ENCODE data around the gene TBC1D22A.

The TBC1D22A gene

DNA sequence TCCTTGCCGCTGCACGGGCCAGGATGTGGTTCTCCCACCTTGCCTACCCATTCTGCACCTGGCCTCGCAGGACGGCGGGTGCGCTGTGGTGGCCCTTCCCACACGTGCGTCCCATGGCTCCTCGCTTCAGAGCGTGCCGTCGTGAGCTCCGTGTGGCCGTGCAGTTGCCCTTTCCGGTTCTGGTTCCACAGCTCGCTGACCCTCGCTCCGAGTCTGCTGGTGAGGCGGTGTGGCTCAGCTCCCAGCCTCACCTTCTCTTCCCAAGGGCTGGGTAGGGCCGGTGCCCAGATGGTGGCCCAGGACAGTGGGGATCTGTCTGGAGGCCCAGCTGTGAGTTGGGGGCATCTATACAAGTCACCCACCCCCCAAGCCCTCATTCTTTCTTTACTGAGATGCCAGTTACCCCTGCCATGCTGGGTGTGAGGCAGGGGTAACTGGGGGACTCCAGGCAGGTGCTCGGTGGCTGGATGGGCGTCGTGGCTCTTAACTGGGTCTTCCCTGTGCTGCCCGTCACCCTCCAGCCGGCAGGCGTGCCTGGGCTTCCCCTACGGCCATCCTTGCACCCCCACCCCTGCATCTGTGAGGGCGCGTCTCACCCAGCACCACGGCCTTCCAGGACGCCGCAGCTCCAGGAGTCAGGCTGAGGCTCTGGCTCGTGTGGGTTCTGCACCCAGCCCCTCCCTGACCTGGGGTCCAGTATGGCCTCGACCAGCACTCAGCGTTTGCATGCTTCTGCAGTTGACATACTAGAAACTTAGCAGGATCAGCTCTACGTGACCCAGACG lies 395.2 kb downstream of the TBC1D22A start:
- peaks cover 12% of the 10 kb centered on the region for H3K36me3 Mint-ChIP-seq
- DNase-seq (ENCODE audit: low spot score in 2 of 2) (no peak), ATAC-seq (ENCODE audit: low read depth) (no peak)
- no peak overlapping the region for H3K27ac Mint-ChIP-seq
- no peaks in the 10 kb centered on the region for H3K27me3 Mint-ChIP-seq
- H3K4me1 Mint-ChIP-seq = no peaks in the 10 kb centered on the region
- no peak overlapping the region for H3K4me3 Mint-ChIP-seq
- H3K9me3 Mint-ChIP-seq = no peaks in the 10 kb centered on the region

DNA sequence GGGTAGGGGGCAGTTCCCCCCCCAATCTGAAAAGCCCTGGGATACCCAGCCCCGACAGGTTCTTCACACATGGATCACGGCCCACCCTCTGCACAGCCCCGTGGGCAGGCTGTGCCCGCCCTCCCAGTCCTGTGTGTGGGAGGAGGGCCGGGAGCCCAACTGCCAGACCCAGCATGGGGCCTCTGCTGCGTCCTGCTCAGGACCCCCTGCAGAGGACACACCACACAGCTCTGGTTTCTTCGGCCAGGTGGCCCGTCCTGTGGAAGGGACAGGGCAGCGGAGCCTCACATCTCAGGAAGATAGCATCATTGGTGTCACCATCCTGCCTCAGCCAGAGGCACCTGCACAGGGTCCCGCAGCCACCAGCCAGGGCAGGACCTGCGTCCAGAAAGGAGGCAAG lies 396.0 kb downstream of the TBC1D22A start:
- H3K4me3 Mint-ChIP-seq = no peak overlapping the region
- no peaks in the 10 kb centered on the region for H3K9me3 Mint-ChIP-seq
- no peaks in the 10 kb centered on the region for H3K4me1 Mint-ChIP-seq
- H3K36me3 Mint-ChIP-seq = peaks cover 13% of the 10 kb centered on the region
- no peak overlapping the region for H3K27ac Mint-ChIP-seq
- H3K27me3 Mint-ChIP-seq = no peaks in the 10 kb centered on the region
- no peak for ATAC-seq (ENCODE audit: low read depth)
- DNase-seq (ENCODE audit: low spot score in 2 of 2) = no peak

- no peak for ATAC-seq (ENCODE audit: low read depth)
- H3K27ac Mint-ChIP-seq = no peak overlapping the region
- no peaks in the 10 kb centered on the region for H3K27me3 Mint-ChIP-seq
- no peaks in the 10 kb centered on the region for H3K4me1 Mint-ChIP-seq
- H3K4me3 Mint-ChIP-seq = no peak overlapping the region
- H3K36me3 Mint-ChIP-seq = peaks cover 13% of the 10 kb centered on the region
- DNase-seq (ENCODE audit: low spot score in 2 of 2) = no peak
- H3K9me3 Mint-ChIP-seq = no peaks in the 10 kb centered on the region
Observed at GRCh38 chr22:47159592-47159991, 397.1 kb downstream of the TBC1D22A start.

DNA sequence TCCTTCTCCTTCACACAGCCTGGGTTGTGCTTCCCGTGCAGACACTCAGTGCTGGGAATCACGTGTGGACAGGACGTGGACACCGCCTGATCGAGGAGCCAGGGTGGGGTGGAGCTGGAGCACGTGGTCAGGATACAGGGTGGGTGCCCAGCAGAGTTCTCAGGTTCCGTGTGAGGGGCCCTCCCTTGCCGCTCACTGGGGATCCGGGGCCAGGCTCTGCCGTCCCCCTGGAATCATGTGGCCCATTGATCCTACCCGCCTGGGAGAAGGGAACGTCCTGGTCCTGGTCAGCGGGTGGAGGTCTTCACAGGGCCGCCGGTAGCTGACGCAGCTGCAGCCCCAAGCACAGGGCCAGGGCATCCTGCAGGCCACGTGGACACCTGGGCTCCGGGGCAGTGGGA lies 397.7 kb downstream of the TBC1D22A start:
- Mint-ChIP-seq H3K27ac (no peak overlapping the region), H3K9me3 (no peaks in the 10 kb centered on the region), H3K36me3 (peaks cover 13% of the 10 kb centered on the region), H3K27me3 (no peaks in the 10 kb centered on the region), H3K4me1 (no peaks in the 10 kb centered on the region), H3K4me3 (no peak overlapping the region)
- DNase-seq (ENCODE audit: low spot score in 2 of 2) (no peak), ATAC-seq (ENCODE audit: low read depth) (no peak)

DNA sequence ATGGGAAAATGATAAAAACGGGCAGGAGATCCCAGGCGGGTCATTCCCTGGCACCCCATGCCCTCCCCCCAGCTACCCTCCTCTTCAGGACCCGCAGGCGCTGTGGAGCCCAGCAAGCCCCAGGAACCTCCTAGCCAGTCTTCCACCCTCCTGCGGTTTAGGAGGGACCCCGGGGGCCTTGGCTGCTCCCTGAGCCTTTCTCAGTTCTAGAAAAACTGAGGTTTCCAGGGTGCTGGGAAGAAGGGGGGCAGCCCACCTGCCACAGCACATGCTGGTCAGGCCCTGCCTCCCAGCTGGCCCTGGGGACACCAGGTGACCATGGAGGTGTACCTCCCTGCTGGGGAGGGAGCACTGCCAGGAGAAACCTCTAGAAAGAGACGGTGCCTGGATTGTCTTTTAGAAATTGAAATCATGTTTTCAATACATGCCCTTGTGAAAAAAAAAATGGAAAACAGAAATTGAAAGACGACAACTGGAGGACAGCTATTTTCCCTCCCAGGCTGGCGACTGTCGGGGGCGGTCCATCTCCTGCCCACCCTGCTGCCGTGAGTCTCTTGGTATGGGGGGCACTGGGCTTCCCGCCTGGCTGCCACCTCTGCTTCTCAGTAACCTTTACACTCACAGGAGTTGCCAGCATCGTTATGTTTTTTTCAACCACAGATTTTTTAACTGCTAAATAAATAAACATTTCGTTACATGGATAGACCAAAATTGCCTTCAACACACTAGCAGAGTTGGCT lies 398.5 kb downstream of the TBC1D22A start:
- ATAC-seq (ENCODE audit: low read depth) = no peak
- H3K4me1 Mint-ChIP-seq = no peaks in the 10 kb centered on the region

GRCh38 chr22:47161631-47162030 lies 399.2 kb downstream of the TBC1D22A start:
- Mint-ChIP-seq H3K9me3 (no peaks in the 10 kb centered on the region), H3K4me3 (no peak overlapping the region), H3K4me1 (no peaks in the 10 kb centered on the region), H3K36me3 (peaks cover 17% of the 10 kb centered on the region), H3K27ac (no peak overlapping the region), H3K27me3 (no peaks in the 10 kb centered on the region)
- ATAC-seq (ENCODE audit: low read depth) (no peak), DNase-seq (ENCODE audit: low spot score in 2 of 2) (no peak)

More for the DNA sequence above, 398.5 kb downstream of the TBC1D22A start:
- Mint-ChIP-seq H3K36me3 (peaks cover 14% of the 10 kb centered on the region), H3K27ac (no peak overlapping the region), H3K9me3 (no peaks in the 10 kb centered on the region), H3K4me3 (no peak overlapping the region), H3K27me3 (no peaks in the 10 kb centered on the region)
- DNase-seq (ENCODE audit: low spot score in 2 of 2) = no peak

- no peak for DNase-seq (ENCODE audit: low spot score in 2 of 2)
- H3K36me3 Mint-ChIP-seq = peaks cover 21% of the 10 kb centered on the region
Observed at GRCh38 chr22:47162865-47163264, 400.4 kb downstream of the TBC1D22A start.

GRCh38 chr22:47163481-47163855 lies 401.0 kb downstream of the TBC1D22A start:
- Mint-ChIP-seq H3K27ac (no peak overlapping the region), H3K4me3 (no peak overlapping the region)
- ATAC-seq (ENCODE audit: low read depth) = no peak

More at GRCh38 chr22:47162865-47163264, 400.4 kb downstream of the TBC1D22A start:
- Mint-ChIP-seq H3K27me3 (no peaks in the 10 kb centered on the region), H3K4me1 (peaks cover under 1% of the 10 kb centered on the region), H3K4me3 (no peak overlapping the region), H3K27ac (no peak overlapping the region), H3K9me3 (no peaks in the 10 kb centered on the region)
- no peak for ATAC-seq (ENCODE audit: low read depth)

GRCh38 chr22:47163856-47164513 lies 401.5 kb downstream of the TBC1D22A start:
- H3K9me3 Mint-ChIP-seq = no peaks in the 10 kb centered on the region
- H3K27ac Mint-ChIP-seq = no peak overlapping the region
- H3K27me3 Mint-ChIP-seq = no peaks in the 10 kb centered on the region
- no peak for ATAC-seq (ENCODE audit: low read depth)
- peaks cover 3% of the 10 kb centered on the region for H3K4me1 Mint-ChIP-seq
- no peak overlapping the region for H3K4me3 Mint-ChIP-seq
- no peak for DNase-seq (ENCODE audit: low spot score in 2 of 2)
- H3K36me3 Mint-ChIP-seq = peaks cover 21% of the 10 kb centered on the region

More at GRCh38 chr22:47163481-47163855, 401.0 kb downstream of the TBC1D22A start:
- Mint-ChIP-seq H3K9me3 (no peaks in the 10 kb centered on the region), H3K4me1 (peaks cover 3% of the 10 kb centered on the region), H3K36me3 (peaks cover 21% of the 10 kb centered on the region), H3K27me3 (no peaks in the 10 kb centered on the region)
- DNase-seq (ENCODE audit: low spot score in 2 of 2) = no peak

GRCh38 chr22:47164514-47165337 lies 402.3 kb downstream of the TBC1D22A start:
- ATAC-seq (ENCODE audit: low read depth) (no peak), DNase-seq (ENCODE audit: low spot score in 2 of 2) (no peak)
- Mint-ChIP-seq H3K27me3 (no peaks in the 10 kb centered on the region), H3K4me1 (peaks cover 3% of the 10 kb centered on the region), H3K36me3 (peaks cover 21% of the 10 kb centered on the region), H3K9me3 (no peaks in the 10 kb centered on the region), H3K27ac (no peak overlapping the region), H3K4me3 (no peak overlapping the region)

DNA sequence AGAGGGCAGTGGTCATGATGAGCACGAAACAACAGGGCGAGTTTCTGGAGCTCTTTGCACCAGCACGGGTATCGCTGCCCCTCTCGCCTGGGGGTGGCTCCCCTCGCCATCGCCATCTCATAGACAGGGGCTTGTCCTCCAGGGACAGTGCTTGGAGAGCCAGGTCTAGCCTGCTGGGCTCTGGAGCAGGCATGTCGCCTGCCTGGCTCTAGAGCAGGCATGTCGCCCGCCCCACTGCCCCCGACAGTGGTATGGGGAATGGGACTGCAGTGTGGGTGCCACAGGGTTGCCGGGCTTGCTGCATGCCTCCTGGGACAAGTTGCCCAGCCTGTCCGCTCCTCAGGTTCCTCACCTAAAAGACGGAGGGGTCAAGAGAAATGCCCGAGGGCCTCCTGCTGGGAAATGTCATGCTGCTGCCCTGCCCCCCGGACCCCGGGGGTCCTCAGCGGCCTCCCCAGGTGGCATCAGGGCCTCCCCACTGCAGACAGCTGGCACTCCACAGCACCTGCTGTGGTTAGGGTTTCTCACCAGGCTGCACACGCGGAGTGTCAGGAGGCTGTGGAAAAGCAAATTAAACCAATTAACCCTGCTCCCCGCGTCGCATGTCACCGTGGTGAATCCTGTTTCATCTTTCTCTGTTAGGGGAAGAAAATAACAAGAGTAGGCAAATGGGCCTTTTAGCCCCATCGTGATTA lies 403.0 kb downstream of the TBC1D22A start:
- Mint-ChIP-seq H3K27ac (no peak overlapping the region), H3K4me3 (no peak overlapping the region), H3K4me1 (peaks cover 3% of the 10 kb centered on the region), H3K9me3 (no peaks in the 10 kb centered on the region), H3K27me3 (no peaks in the 10 kb centered on the region), H3K36me3 (peaks cover 26% of the 10 kb centered on the region)
- DNase-seq (ENCODE audit: low spot score in 2 of 2) (no peak), ATAC-seq (ENCODE audit: low read depth) (no peak)

DNA sequence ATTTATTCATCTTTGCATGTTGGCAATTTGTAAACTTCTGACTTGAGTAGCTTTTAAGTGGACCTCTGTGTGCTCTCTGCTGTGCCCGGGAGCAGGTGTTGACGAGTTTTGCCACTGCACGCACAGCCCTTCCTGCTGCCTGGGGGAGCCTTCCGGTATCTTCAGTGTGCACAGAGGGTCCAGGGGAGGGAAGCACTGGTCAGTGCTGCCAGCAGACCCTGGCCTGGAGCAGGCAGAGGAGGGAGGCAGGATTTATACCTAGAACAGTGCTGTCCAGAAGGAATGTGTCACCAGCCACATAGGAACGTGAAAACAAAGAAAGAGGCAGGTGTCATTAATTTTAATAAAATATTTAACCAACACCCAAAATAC lies 403.6 kb downstream of the TBC1D22A start:
- ATAC-seq (ENCODE audit: low read depth) (no peak), DNase-seq (ENCODE audit: low spot score in 2 of 2) (no peak)
- H3K36me3 Mint-ChIP-seq = peaks cover 26% of the 10 kb centered on the region
- H3K9me3 Mint-ChIP-seq = no peaks in the 10 kb centered on the region
- H3K27ac Mint-ChIP-seq = no peak overlapping the region
- no peaks in the 10 kb centered on the region for H3K27me3 Mint-ChIP-seq
- H3K4me3 Mint-ChIP-seq = no peak overlapping the region
- H3K4me1 Mint-ChIP-seq = peaks cover 3% of the 10 kb centered on the region

- no peaks in the 10 kb centered on the region for H3K27me3 Mint-ChIP-seq
- H3K9me3 Mint-ChIP-seq = no peaks in the 10 kb centered on the region
- no peak for ATAC-seq (ENCODE audit: low read depth)
- no peak overlapping the region for H3K27ac Mint-ChIP-seq
- no peak for DNase-seq (ENCODE audit: low spot score in 2 of 2)
- H3K4me3 Mint-ChIP-seq = no peak overlapping the region
- peaks cover 26% of the 10 kb centered on the region for H3K36me3 Mint-ChIP-seq
- H3K4me1 Mint-ChIP-seq = peaks cover 3% of the 10 kb centered on the region
Observed at GRCh38 chr22:47166446-47167016, 404.1 kb downstream of the TBC1D22A start.
